ENCODE results near the gene MAGT1.
"Not testable (repeated sequence)": the region's sequence is repeated elsewhere in the genome, so short reads cannot be mapped to it uniquely, and the experiment has no call there.

Gene MAGT1

GRCh38 chrX:77875372-77875771 is 19.9 kb downstream of the MAGT1 start:
- in situ Hi-C loops (cut with MboI; ENCODE audit: low sequenced_read_pairs) = no loop called here

- in situ Hi-C loops (cut with MboI; ENCODE audit: low sequenced_read_pairs) = not testable (repeated sequence)
Measured at GRCh38 chrX:77831544-77831943, 63.7 kb downstream of the MAGT1 start.

- in situ Hi-C loops (cut with MboI; ENCODE audit: low sequenced_read_pairs) = not testable (repeated sequence)
Measured at GRCh38 chrX:77821989-77822388, 73.2 kb downstream of the MAGT1 start.

- in situ Hi-C loops (cut with MboI; ENCODE audit: low sequenced_read_pairs) = no loop called here
Measured at GRCh38 chrX:77820091-77820727, 75.0 kb downstream of the MAGT1 start.

DNA sequence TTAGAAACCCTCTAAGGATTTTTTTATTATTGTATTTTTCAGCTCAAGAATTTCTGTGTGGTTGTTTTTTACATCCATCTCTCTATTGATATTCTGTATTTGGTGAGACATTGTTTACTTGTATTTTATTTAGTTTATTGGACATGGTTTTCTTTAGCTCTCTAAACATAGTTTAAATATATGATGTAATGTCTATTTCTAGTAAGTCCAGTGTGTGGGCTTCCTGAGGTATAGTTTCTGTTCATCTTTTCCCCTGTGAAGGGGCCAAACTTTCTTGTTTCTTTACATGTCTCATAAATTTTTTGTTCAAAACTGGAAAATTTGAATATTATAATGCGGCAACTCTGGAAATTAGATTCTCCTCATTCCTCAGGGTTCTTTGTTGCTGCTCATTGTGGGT is 81.0 kb downstream of the MAGT1 start:
- in situ Hi-C loops (cut with MboI; ENCODE audit: low sequenced_read_pairs) = no loop called here

GRCh38 chrX:77802201-77802600 is 93.0 kb downstream of the MAGT1 start:
- in situ Hi-C loops (cut with MboI; ENCODE audit: low sequenced_read_pairs) = no loop called here

DNA sequence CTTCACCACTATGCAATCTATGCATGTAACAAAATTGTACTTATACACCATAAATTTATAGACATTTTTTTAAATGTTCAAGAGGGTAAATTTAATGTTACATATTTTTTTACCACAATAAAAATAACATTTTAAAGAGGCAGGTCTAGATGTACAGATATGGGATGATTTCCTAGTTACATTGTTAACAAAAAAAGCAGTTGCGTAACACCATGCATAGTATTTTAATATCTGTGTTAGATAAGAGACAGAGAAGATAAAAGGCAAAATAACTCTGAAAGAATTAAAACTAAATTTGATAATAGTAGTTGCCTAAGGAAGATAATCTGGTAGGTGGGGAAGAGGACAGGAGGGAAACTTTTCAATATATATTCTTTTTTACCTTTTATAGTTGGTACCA is 100.1 kb downstream of the MAGT1 start:
- in situ Hi-C loops (cut with MboI; ENCODE audit: low sequenced_read_pairs) = no loop called here

GRCh38 chrX:77793946-77794345 is 101.3 kb downstream of the MAGT1 start:
- in situ Hi-C loops (cut with MboI; ENCODE audit: low sequenced_read_pairs) = no loop called here

- in situ Hi-C loops (cut with MboI; ENCODE audit: low sequenced_read_pairs) = no loop called here
Measured at GRCh38 chrX:77788050-77788449, 107.2 kb downstream of the MAGT1 start.

DNA sequence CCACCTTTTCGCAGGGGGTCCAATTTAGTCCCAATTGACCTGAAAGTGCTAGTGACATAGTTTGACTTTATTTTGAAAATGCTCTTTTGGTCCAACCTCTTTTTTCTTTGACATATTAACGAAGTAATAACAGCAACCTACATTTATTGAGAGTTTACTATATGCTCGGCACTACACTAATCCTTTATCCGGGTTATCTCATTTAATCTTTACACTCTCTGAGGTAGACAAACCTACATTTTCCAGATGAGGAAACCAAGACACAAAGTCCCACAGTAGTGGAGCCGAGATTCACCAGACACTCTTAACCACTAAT is 108.9 kb downstream of the MAGT1 start:
- in situ Hi-C loops (cut with MboI; ENCODE audit: low sequenced_read_pairs) = no loop called here

GRCh38 chrX:77785486-77786364 is 109.5 kb downstream of the MAGT1 start, which contains the start of gene ATRX:
Gene ATRX (minus strand): TSS chrX:77786216. CDS start chrX:77786001, 215 bp downstream.
- in situ Hi-C loops (cut with MboI; ENCODE audit: low sequenced_read_pairs) = no loop called here

DNA sequence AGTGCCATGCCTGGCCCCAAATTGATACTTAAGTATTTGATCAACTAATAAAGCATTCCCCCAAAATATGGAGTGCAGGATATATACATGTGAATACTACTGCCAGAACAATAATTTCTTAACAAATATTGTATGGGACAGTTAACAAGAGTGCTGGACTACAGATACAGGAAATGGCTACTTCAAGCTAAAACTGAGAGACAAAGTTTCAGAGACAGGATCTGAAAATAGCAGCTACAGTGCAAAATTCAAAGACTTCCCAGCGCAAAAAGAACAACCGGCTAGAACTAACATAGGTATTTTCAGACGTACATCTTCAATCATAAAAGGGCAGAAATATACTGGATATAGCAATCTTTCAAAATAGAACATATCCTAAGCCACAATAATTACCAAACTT is 115.5 kb downstream of the MAGT1 start:
- in situ Hi-C loops (cut with MboI; ENCODE audit: low sequenced_read_pairs) = no loop called here

DNA sequence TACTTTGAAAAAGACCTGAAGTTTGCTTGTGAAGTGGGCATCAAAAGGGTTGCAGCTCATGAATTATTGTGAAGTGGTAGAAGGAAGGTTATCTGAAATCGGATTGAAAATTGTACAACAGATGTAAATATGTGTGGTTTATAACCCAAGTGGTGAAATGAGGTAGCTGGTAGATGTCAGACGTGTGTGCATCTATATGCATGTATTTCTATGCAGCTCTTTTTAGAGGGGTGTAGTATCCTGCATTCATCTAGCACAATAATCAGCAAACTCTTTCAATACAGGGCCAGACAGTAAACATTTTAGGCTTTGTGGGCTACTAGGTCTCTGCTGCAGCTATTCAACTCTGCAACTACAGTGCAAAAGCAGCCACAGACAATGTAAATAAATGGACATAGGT is 118.6 kb downstream of the MAGT1 start:
- in situ Hi-C loops (cut with MboI; ENCODE audit: low sequenced_read_pairs) = no loop called here
